ENCODE measurements around the gene OBSL1. TPM values are rescaled to one million over a fixed set of nuclear protein-coding genes. Genes with fewer than 3 reads are reported as not detected.

OBSL1 gene
- total and polyA plus RNA-seq, 2 donors (not counting 3 experiments of a cell fraction or from before 2014, with no cell fraction given): 16.7 to 20.7 TPM

- dilution Hi-C loops (cut with MboI; ENCODE audit: extremely low pct_ligation_motif_present, low sequenced_read_pairs) (no loop called here), intact Hi-C loops (cut with micrococcal nuclease) (no loop called here)
- Histone ChIP-seq H3K36me3 (ENCODE audit: control insufficient read depth in 2 of 2, extremely low read depth in 1 of 2, insufficient read depth in 2 of 2, low read length in 2 of 2) (no peaks in the 10 kb centered on the region), H3K27ac (ENCODE audit: insufficient read depth, low read depth, low read length) (no peak overlapping the region), H2AFZ (ENCODE audit: low read depth, low read length) (no peak overlapping the region), H3K27me3 (ENCODE audit: control insufficient read depth in 2 of 2, insufficient read depth in 2 of 2, low read length in 2 of 2) (peaks cover 8 to 25% of the 10 kb centered on the region in 2 experiments), H3K9ac (replicated peaks; ENCODE audit: extremely low read depth, insufficient read depth, low read length) (no peak overlapping the region), H4K20me1 (replicated peaks; ENCODE audit: control insufficient read depth, extremely low read depth, insufficient read depth, low read length) (no peaks in the 10 kb centered on the region), H3K9me3 (replicated peaks; ENCODE audit: control insufficient read depth, insufficient read depth, low read length) (no peaks in the 10 kb centered on the region), H3K4me3 (replicated peaks in 1 of 3; ENCODE audit: insufficient read depth in 1 of 3, low read depth in 1 of 3, low read length in 3 of 3) (no peak overlapping the region), H3K4me2 (ENCODE audit: insufficient read depth, low read length) (no peak overlapping the region), H3K79me2 (ENCODE audit: control insufficient read depth, insufficient read depth, low read length) (no peaks in the 10 kb centered on the region), H3K4me1 (ENCODE audit: control insufficient read depth, extremely low read depth, insufficient read depth, low read length) (no peaks in the 10 kb centered on the region), H3K9me1 (replicated peaks; ENCODE audit: control insufficient read depth, extremely low read depth, insufficient read depth, low read length) (no peaks in the 10 kb centered on the region)
- ChIA-PET POLR2A (no interaction called here), CTCF (no interaction called here)
- no TSS peak for BruUV-seq (replicated peaks)
- DNase-seq (ENCODE audit: low read depth, low spot score) (no peak), FAIRE-seq (no peak)
- TF ChIP-seq MAX (IDR thresholded peaks at IDR 0.05; ENCODE audit: insufficient read depth, insufficient read length) (no peak), POLR2AphosphoS5 (IDR thresholded peaks at IDR 0.05; ENCODE audit: insufficient read depth, low read depth, low read length) (no peak), EZH2 (IDR thresholded peaks at IDR 0.05; ENCODE audit: borderline replicate concordance, low read depth, low read length, severe bottlenecking) (no peak), MYC (IDR thresholded peaks at IDR 0.05; ENCODE audit: low read depth, low read length) (no peak), GATA2 (IDR thresholded peaks at IDR 0.05; ENCODE audit: insufficient read depth, insufficient read length, low read depth, low read length) (no peak), JUN (IDR thresholded peaks at IDR 0.05; ENCODE audit: borderline replicate concordance, insufficient read depth, insufficient read length, low read depth) (no peak)
Measured at GRCh38 chr2:219569635-219570034, 1.7 kb downstream of the OBSL1 start.

- Histone ChIP-seq H3K9me3 (replicated peaks; ENCODE audit: control insufficient read depth, insufficient read depth, low read length) (no peaks in the 10 kb centered on the region), H3K9ac (replicated peaks; ENCODE audit: extremely low read depth, insufficient read depth, low read length) (no peak overlapping the region), H3K27me3 (ENCODE audit: control insufficient read depth in 2 of 2, insufficient read depth in 2 of 2, low read length in 2 of 2) (peaks cover 8 to 25% of the 10 kb centered on the region in 2 experiments), H3K9me1 (replicated peaks; ENCODE audit: control insufficient read depth, extremely low read depth, insufficient read depth, low read length) (no peaks in the 10 kb centered on the region), H3K79me2 (ENCODE audit: control insufficient read depth, insufficient read depth, low read length) (no peaks in the 10 kb centered on the region), H3K4me3 (replicated peaks in 1 of 3; ENCODE audit: insufficient read depth in 1 of 3, low read depth in 1 of 3, low read length in 3 of 3) (no peak overlapping the region), H4K20me1 (replicated peaks; ENCODE audit: control insufficient read depth, extremely low read depth, insufficient read depth, low read length) (no peaks in the 10 kb centered on the region), H2AFZ (ENCODE audit: low read depth, low read length) (no peak overlapping the region), H3K27ac (ENCODE audit: insufficient read depth, low read depth, low read length) (no peak overlapping the region), H3K4me2 (ENCODE audit: insufficient read depth, low read length) (no peak overlapping the region), H3K4me1 (ENCODE audit: control insufficient read depth, extremely low read depth, insufficient read depth, low read length) (no peaks in the 10 kb centered on the region), H3K36me3 (ENCODE audit: control insufficient read depth in 2 of 2, extremely low read depth in 1 of 2, insufficient read depth in 2 of 2, low read length in 2 of 2) (no peaks in the 10 kb centered on the region)
- dilution Hi-C loops (cut with MboI; ENCODE audit: extremely low pct_ligation_motif_present, low sequenced_read_pairs): no loop called here
- BruUV-seq (replicated peaks): no TSS peak
- ChIA-PET CTCF (interaction anchor here (0.9 kb wide), 1 partner anchor 9 kb away, joined by 3 read pairs; no protein-coding TSS in a partner anchor), POLR2A (no interaction called here)
- FAIRE-seq (no peak), DNase-seq (ENCODE audit: low read depth, low spot score) (no peak)
- intact Hi-C loops (cut with micrococcal nuclease): no loop called here
- TF ChIP-seq FOS (IDR thresholded peaks at IDR 0.05; ENCODE audit: borderline replicate concordance, insufficient read depth, low read length) (no peak), CTCF (IDR thresholded peaks at IDR 0.05; ENCODE audit: extremely low read depth in 1 of 2, insufficient read depth in 1 of 2, low read depth in 1 of 2, low read length in 2 of 2) (no peak), MAX (IDR thresholded peaks at IDR 0.05; ENCODE audit: insufficient read depth, insufficient read length) (no peak), POLR2A (IDR thresholded peaks at IDR 0.05; ENCODE audit: low read depth, low read length) (no peak)
Measured at GRCh38 chr2:219569041-219569440, 2.3 kb downstream of the OBSL1 start.

Data from endothelial cell of umbilical vein (primary cell).